Hematopoietic multipotent progenitor cell treated with erythropoietin and hydrocortisone succinate and interleukin-3 and kit ligand, for 15 days (in vitro differentiated cells): ENCODE measurements around the gene GGCT.
"Not testable (repeated sequence)": the region's sequence is repeated elsewhere in the genome, so short reads cannot be mapped to it uniquely, and the experiment has no call there.

Source experiments
- DNase-seq: peaks from one replicate; pipeline ENCODE4 v3.0.0-alpha.2; 2015; ENCODE audit warnings: low spot score

Gene GGCT

DNA sequence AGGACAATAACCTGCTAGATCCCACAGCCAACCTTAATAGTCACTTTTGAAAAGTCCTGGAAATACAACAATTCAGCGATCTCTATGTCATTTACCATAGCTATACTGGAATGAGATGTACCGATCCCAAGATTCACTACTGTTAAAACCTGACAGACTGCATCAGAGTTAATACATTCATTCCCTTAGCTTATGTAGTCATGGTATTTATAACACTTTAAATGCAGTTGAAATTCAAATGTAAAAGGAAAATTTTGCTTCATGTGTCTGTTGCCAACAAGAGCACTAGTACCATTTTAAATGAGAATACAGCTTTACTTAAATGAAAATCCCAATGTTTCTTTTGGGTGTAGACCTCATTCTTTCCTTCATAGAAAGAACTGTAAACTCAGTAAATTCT is 11.1 kb upstream of the GGCT start:
- no peak for DNase-seq

DNA sequence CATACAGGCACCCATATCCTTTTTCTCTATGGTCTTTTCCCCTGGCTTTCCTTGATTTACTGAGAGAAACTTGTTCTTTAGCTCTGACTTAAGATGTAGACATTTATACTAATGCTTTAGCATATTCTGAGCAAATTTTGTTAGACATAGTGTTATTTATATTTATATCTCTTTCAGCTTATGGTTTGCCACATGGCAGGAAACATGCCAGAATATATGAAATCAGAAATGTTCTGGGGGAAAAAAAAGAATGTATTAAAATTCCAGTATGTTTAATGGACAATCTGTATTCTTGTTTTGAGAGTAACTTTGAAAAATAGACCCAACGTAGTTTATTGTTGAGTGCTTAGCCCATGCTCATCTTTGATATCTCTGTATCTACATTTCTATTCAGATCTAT is 10.1 kb upstream of the GGCT start:
- DNase-seq = no peak

DNA sequence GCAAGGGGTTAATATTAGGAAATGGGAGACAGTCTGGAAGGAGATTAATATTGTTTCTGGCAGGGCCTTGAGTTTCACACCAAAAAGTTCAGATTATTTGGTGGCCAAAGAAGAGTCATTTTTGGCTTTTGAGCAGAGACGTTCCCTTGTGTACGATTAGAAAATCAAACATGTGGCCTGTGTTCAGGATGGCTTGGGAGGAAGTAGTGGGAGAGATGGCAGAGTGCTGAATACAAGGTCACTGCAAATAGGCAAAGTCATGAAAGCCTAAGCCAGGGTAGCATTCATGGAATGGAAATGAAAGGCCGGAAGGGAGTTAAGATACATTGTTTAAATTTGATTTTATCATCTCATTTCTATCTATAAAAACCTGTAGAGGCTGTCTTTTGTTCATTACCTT is 9.5 kb upstream of the GGCT start:
- DNase-seq = no peak

DNA sequence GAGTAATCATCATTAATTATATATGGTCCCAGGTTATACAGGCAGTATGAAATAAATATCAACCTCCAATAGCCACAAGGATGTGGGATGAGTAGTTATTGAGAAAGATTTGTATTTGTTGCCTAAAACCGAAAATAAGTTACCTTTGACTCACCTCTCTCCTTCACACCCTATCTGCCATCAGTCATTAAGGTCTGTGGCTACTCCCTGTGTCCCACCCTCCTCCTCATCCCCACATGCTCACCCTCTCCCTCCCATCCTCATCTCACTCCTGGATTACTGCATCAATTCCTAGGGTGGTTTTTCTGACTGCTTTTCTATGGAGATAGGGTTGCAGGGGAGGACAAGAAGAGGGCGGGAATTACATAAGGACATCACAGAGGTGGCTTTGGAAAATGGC is 9.1 kb upstream of the GGCT start:
- DNase-seq = no peak

DNA sequence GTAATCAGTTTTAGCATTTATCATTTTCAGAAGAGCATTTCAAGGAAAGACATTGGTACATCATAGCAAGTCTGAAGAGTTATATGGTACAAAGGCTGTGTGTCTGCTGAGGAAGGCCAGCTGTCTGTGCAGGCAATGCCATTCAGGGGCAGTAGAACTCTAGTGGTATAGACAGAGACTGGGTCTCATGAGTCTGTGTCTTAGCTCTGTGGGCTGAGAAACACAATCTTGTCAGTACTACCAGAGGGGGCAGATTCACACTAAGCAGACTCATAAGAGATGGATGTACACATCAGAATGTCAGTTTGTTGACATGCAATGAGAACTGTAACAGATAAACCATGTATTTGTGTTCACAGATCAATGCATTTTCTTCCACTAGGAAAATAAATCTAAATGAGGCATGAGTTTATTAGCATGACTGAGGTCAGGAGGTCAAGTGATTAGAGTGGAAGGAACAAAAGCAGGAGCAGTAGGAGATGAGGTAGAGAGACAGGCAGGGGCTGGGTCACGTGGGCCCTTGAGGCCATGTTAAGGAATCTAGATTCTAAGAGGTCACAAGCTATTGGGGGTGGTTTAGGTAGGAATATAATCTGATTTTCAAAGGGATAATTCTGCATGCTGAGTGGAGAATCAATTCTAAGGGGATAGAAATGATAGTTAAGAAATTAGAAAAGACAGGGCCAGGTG is 7.5 kb upstream of the GGCT start:
- DNase-seq = no peak

DNA sequence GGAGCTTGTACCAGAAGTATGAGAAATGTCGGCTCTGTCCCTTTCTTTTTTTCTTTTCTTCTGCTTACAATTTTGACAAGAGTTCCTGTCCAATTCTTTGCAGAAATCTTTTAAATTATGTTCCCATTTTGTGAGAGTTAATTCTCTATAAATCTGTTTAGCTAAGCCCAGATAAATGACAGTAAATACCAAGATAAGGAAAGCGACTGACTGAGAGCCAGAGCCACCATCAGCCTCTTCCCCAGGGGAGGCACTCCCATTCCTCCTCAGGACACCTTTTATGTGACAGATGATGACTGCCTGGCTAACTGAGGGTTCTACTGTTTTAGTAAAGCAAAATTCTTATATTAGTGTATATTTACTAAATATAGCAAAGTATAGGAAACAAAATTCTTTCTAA is 6.9 kb upstream of the GGCT start:
- no peak for DNase-seq

DNA sequence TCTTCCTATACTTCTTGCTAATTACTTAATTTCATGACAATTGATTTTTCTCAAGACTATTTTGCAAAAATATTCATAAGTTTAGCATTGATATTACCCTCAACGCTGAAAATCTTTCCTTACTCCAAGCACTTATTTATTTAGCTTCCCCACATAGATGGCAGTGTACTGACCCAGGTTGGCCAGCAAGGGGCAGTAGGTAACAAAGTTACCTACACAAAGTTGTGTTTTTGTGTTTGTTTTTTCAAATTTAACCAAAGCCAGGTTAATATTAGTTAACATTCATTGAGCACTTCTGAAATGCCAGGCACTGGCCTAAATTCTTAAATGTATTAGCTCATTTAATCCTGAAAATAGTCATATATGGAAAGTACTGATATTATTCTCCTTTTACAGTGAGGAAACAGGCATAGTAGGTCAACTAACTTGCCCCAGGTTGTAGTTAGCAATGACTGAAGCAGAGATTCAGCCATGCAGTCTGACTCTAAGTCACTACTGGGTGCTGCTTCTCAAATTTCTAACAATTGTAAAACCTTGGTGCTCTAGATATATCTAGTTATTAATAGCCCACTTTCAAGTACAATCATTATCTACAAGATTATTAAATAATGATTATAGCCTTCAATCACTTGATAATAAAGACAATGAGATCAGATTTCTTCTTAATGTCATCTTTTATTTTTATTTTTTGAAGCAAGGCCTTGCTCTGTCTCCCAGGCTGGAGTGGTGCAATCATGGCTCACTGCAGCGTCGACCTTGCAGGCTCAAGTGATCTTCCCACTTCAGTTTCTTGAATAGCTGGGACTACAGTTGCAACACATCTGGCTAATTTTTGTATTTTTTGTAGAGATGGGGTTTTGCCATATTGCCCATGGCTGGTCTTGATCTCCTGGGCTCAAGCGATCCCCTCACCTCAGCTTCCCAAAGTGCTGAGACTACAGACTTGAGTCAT is 5.8 kb upstream of the GGCT start:
- DNase-seq = peak; percentile 36

DNA sequence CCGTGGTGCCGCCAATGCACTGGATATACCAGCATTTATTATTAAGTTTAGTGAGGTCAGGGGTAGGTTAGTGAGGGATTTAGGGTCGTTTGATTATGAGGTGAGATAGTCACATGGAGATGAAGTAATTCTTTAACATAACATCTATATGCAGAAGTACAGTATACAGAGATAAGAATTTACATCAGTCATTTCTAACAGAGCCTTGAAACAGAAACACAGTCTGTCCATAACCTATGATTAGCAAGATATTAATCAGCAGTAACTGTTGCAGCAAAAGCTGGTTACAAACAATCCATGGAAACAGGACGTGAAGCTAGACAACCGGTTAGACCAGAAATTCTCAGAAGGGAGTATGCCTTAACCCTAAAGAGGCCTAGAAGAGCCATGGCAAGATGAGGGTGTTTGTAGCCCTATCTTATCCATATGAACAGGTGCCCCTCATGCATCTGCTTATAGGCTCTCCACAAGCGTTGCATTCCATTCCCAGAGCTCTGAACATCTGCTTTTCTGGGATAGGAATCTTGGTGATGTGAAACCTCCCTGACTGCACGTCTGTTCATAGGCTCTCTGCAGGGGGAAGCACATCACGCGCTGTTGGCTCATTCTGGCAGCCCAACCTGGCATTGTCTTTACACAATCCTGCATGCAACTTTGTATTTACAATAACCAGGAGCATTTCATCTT is 4.7 kb upstream of the GGCT start:
- DNase-seq = not testable (repeated sequence)

DNA sequence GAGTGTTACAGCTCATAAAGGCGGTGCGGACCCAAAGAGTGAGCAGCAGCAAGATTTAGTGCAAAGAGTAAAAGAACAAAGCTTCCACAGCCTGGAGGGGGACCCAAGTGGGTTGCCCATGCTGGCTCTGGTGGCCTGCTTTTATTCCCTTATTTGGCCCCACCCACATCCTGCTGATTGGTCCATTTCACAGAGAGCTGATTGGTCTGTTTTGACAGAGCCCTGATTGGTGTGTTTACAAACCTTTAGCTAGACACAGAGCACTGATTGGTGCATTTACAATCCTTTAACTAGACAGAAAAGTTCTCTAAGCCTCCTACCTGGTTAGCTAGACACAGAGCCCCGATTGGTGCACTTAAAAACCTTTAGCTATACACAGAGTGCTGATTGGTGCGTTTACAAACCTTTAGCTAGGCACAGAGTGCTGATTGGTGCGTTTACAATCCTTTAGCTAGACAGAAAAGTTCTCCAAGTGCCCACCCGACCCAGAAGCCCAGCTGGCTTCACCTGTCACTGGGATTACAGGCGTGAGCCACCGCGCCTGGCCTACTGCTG is 2.8 kb upstream of the GGCT start:
- not testable (repeated sequence) for DNase-seq

DNA sequence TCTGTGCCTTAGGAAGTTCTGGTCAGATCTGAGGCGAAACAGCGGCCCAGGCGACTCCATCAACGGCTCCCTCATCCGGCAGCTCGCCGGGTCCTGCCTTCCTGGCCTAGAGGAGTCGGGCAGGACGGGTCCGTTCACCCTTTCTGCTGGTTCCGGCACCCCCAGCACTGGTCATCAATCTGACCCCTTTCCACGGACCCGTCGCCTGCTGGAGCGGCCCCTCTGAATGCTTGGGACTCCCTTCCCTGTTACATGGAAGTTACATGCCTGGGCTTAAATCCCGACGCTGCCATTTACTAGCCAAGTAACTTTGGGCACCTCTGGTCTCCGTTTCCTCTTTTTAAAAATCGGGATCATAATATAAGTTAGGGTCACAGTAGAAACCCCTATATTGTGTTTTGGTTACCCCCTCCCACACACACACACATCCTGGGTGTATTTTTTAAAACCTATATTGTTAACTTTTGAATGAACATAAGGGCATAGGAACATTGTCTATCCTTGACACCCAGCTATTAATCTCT is 607 bp upstream of the GGCT start:
- no peak for DNase-seq

DNA sequence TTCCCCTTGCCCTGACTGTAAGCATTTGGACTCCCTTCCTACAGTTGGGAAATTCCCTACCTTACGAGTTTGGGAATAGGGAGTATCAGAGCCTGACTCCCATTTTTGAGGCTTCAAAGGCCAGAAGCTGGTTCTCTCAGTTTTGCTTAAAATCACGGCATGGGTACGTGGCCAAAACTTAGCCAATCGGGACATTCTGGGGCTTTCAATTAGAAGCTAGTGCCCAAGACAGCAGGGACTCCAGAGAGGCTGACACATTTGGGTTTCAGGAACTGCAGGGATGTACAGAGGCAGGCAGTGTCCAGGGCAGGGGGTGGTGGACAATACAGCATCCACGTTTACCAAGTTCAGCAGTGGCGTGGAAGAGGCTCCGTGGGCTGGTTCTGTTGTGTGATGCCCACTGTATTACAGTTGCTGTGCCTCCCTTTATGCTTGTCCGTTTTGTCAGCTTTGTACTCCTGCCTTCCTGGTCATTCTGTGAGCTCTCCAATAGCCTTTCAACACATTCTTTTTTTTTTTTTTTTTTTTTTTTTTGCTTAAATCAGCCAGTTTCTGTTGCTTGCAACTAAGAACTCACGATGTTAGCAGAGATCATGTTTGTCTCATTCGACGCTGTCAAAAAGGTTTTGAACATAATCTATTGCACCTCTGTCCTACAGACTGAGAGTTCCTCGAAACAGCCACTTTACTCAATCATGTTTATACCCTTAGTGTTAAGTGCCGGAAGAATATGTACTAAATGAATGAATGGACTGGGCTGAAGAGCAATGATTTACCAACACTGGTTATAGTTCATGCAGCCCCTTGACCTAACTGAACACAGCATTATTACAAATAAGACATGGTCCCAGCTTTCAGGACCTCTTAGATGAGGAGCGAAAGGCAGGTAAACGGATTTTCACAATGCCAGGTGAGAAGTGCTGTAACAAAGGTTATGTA is 1.1 kb downstream of the GGCT start:
- peak; percentile 9 for DNase-seq

DNA sequence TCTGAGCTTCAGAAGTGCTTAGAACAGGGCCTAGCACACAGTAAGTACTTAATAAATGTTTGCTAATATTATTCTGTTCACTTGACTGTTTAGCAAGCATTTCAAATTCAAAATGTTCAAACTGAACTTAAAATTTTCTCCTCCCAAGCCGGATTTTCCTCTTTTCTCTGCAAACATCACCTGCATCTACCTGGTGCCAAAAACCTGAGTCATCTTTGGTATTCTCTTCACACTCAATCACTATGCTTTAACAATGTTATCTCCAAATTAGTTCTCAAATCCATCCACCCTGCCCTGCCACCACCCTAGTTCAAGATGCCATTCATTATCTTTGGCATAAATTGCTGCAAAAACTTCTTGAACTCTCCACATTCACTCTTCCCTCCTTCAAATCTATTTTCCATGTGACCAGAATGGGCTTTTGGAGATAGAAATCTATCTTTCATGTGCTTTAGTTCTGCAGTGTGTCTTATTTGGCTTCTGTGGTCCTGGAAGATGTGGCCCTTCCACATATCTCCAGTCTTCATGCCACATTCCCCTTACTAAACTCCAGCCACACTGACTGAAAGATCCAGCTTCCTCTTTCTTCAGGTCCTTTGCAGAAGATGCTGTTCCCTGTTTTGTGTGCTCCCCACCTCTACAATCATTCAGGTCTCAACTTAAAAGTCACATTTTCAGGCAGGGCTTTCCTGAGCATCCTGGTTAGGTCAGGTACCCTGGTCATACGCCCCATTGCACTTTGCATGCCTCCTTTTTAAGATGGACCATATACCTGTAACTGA is 2.0 kb downstream of the GGCT start:
- DNase-seq = no peak

DNA sequence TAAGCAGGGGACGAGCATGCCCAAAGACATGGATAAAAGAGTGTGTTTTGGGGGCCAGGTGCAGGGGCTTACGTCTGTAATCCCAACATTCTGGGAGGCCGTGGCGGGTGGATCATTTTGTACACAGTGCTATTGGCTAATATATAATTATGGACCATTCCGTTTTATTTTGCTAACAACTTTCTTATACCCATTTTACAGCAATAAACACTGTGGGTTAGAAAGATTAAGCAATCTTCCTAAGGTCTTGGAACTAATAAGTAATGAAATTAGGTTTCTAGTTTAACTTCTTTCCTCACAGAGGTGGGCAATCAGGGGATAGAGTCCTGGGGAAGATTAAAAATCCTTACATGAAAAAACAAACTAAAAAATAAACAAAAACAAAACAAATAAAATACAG is 3.4 kb downstream of the GGCT start:
- DNase-seq = no peak

DNA sequence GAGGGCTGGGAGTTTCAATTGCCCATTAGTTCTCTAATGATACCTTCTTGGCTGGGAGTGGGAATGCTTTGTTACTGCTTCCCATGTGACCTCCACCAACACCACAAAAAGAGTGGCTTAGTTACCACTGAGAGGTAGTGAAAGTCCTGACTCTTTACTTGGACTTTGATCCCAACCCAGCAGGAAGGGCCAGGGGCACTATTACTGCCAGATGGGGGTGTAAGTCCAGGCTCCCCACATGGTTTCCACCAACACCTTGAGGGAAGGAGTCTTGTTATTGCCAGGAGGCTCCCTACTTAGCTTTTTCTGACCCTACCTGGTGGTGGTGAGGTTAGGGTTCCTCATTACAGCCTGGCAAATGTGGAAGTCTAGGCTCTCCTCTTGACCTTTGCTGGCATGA is 11.4 kb downstream of the GGCT start:
- DNase-seq = no peak

DNA sequence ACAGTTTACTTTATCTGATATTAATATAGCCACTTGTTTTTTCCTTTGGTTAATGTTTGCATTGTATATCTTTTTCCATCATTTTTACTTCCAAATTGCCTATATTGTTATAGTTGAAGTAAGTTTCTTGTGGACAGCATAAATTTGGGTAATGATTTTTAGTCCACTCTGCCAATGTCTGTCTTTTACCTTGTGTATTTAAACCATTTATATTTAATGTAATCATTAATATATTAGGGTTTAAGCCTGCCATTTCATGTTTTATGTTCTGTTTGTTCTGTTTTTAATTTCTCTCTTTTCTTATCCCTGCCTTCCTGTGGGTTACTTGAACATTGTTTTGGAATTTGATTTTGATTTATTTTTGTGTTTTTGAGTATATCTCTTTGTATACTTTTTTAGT is 13.2 kb downstream of the GGCT start:
- DNase-seq = no peak

DNA sequence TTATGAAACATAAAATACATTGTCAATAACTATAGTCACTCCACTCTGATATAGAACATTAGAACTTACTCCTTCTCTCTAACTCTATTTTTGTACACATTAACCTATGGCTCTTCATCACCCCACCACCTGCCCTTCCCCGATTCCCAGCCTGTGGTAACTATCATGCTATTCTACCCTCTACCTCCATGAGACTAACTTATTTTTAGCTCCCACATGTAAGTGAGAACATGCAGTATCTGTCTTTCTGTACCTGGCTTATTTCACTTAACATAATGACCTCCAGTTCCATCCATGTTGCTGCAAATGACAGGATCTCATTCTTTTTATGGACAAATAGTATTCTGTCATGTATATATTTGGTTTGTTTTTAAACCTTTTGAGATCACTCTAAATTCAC is 17.3 kb downstream of the GGCT start:
- DNase-seq = no peak

DNA sequence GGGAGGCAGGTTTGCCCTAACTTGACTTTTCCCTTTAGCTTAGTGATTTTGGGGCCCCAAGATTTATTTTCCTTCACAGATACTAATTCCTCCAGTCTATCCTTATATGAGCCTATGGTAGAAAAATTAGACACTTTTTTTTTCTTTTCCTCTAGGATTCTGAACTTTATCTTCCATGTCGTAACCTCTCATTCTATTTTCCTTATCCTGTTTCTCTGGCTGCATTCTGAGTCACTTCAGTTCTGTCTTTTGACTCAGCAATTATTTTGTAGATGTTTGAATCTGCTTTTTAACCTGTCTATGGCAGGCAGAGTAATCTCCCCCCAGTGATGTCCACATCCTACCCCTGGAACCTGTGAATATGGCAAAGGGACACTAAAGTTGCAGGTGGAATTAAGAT is 19.0 kb downstream of the GGCT start:
- no peak for DNase-seq

DNA sequence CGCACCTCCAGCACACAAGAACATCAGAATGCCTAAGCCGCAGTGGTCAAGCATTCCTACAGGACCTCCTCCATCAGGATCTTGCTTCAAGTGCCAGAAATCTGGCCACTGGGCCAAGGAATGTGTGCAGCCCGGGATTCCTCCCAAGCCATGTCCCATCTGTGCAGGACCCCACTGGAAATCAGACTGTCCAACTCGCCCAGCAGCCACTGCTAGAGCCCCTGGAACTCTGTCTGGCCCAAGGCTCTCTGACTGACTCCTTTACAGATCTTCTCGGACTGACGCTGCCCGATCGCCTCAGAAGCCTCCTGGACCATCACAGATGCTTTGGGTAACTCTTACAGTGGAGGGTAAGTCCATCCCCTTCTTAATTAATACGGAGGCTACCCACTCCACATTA is 23.2 kb downstream of the GGCT start:
- not testable (repeated sequence) for DNase-seq

DNA sequence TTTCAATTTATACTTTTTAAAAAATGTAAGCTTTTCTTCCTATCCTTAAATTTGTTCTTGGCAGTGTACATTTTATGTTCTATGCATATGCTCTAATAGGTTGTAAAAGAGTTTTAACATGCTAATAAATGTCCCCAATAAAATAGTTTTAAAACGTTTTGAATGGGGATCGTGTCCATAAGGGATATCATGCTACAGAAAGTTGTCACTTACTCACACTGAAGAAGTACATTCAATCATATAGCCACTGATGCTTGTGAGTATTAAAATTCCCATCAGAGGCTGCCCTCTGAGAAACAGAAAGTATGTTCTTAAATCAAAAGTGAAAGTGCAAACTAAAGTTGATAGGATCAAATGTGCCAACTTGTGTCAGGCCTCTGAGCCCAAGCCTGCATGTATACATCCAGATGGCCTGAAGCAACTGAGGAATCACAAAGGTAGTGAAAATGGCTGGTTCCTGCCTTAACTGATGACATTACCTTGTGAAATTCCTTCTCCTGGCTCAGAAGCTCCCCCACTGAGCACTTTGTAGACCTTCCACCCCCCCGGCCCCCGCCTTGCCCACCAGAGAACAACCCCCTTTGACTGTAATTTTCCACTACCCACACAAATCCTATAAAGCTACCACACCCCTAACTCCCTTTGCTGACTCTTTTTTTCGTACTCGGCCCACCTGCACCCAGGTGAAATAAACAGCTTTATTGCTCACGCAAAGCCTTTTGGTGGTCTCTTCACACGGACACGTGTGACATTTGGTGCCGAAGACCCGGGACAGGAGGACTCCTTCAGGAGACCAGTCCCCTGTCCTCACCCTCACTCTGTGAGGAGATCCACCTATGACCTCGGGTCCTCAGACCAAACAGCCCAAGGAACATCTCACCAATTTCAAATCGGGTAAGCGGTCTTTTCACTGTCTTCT is 25.2 kb downstream of the GGCT start:
- peak; percentile 61 for DNase-seq
